Chondrocyte (in vitro differentiated cells): Measurements from ENCODE around the gene DNAH3. TPM values are rescaled to one million over a fixed set of nuclear protein-coding genes. Genes with fewer than 3 reads are reported as not detected.

Source experiments
- DNase-seq: peaks from one replicate; pipeline ENCODE4 v3.0.0; 2021; ENCODE audit warnings: mixed read lengths, low spot score
- H3K27ac Mint-ChIP-seq: one replicate; pipeline ENCODE4 v1.8.0; 2021; ENCODE audit warnings: mild to moderate bottlenecking, moderate library complexity, mixed read lengths; ENCODE audit not compliant: unreplicated experiment
- H3K27me3 Mint-ChIP-seq: 2 replicates; pipeline ENCODE4 v1.8.0; 2021; ENCODE audit warnings: low read depth, mixed read lengths
- H3K36me3 Mint-ChIP-seq: 2 replicates; pipeline ENCODE4 v1.8.0; 2021; ENCODE audit warnings: low read depth, mixed read lengths
- H3K4me1 Mint-ChIP-seq: 2 replicates; pipeline ENCODE4 v1.8.0; 2021; ENCODE audit warnings: low read depth, mild to moderate bottlenecking, mixed read lengths
- H3K4me3 Mint-ChIP-seq: one replicate; pipeline ENCODE4 v1.8.0; 2021; ENCODE audit warnings: mild to moderate bottlenecking, moderate library complexity, mixed read lengths; ENCODE audit not compliant: unreplicated experiment
- H3K9me3 Mint-ChIP-seq: 2 replicates; pipeline ENCODE4 v1.8.0; 2021; ENCODE audit warnings: low read depth, mixed read lengths
- total RNA-seq: library from RNA; stranded (reverse); gene quantifications from 3 replicates; pipeline ENCODE4 v1.2.1, GENCODE V29; 2021
- TF ChIP-seq, protein P1 (sequence below): fragments of 200-600 bp; sonication (generic); IDR thresholded peaks from 2 replicates; pipeline ENCODE4 v1.5.0; 2021; ENCODE audit warnings: antibody characterized with exemption, mild to moderate bottlenecking, moderate library complexity

Gene DNAH3
- total RNA-seq, 1 donor from 2014 or later = not detected

DNA sequence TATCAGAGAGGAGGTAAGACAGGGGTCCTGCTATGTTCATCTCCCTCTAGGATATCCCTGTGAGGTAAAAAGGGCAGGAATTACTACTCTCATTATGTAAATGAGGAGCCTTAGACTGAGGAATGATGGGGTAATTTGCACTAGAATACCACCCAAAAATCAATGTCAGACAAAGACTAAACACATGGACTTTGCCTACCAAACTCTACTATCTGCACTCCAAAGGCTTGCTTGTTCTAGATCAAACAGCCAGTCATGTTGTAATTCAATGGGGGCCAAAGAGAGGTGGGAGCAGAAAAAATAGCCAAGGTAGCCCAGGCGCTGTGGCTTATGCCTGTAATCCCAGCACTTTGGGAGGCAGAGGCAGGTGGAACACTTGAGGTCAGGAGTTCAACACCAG lies 129.3 kb downstream of the DNAH3 start:
- H3K27me3 Mint-ChIP-seq = peaks cover 10% of the 10 kb centered on the region
- H3K4me3 Mint-ChIP-seq = no peak overlapping the region
- TF ChIP-seq, protein P1, sequence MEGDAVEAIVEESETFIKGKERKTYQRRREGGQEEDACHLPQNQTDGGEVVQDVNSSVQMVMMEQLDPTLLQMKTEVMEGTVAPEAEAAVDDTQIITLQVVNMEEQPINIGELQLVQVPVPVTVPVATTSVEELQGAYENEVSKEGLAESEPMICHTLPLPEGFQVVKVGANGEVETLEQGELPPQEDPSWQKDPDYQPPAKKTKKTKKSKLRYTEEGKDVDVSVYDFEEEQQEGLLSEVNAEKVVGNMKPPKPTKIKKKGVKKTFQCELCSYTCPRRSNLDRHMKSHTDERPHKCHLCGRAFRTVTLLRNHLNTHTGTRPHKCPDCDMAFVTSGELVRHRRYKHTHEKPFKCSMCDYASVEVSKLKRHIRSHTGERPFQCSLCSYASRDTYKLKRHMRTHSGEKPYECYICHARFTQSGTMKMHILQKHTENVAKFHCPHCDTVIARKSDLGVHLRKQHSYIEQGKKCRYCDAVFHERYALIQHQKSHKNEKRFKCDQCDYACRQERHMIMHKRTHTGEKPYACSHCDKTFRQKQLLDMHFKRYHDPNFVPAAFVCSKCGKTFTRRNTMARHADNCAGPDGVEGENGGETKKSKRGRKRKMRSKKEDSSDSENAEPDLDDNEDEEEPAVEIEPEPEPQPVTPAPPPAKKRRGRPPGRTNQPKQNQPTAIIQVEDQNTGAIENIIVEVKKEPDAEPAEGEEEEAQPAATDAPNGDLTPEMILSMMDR = no peak
- no peaks in the 10 kb centered on the region for H3K9me3 Mint-ChIP-seq
- H3K27ac Mint-ChIP-seq = no peak overlapping the region
- no peak for DNase-seq
- no peaks in the 10 kb centered on the region for H3K4me1 Mint-ChIP-seq
- H3K36me3 Mint-ChIP-seq = no peaks in the 10 kb centered on the region

DNA sequence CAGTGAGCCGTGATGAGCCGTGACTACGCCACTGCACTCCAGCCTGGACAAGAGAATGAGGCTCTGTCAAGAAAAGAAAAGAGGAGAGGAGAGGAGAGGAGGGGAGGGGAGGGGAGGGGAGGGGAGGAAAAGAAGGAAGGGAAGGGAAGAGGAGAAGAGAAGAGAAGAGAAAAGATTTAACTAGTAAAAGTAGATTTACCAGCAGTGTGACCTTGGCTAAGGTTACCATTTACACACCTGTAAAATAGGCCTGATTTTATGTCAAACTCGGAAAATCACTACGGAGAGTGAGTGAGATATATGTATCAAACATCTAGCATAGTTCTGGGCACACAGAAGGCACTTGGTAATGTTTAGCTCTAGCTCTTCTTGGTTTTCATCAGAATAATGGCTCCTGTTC lies 140.8 kb downstream of the DNAH3 start:
- DNase-seq = no peak
- peaks cover 28% of the 10 kb centered on the region for H3K27me3 Mint-ChIP-seq
- no peaks in the 10 kb centered on the region for H3K36me3 Mint-ChIP-seq
- H3K4me1 Mint-ChIP-seq = no peaks in the 10 kb centered on the region
- no peak overlapping the region for H3K27ac Mint-ChIP-seq
- H3K9me3 Mint-ChIP-seq = peaks cover 10% of the 10 kb centered on the region
- TF ChIP-seq, protein P1 = no peak
- no peak overlapping the region for H3K4me3 Mint-ChIP-seq

DNA sequence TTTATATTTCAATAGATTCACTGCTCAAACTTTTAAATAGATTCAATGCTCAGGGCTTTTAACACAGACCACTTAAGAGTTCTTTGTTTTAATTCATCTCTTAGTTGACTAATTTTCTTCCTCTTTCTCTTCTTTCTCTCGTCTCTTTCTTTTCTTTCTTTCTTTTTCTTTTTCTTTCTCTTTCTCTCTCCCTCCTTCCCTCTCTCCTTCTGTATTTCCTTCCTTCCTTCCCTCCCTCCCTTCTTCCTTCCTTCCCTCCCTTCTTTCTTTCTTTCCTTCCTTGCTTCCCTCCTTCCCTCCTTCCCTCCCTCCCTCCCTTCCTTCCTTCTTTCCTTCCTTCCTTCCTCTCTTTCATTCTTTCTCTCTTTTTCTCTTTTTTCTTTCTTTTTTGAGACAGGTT lies 145.6 kb downstream of the DNAH3 start:
- H3K27me3 Mint-ChIP-seq = peaks cover 29% of the 10 kb centered on the region
- TF ChIP-seq, protein P1 = no peak
- no peak overlapping the region for H3K27ac Mint-ChIP-seq
- H3K4me3 Mint-ChIP-seq = no peak overlapping the region
- H3K36me3 Mint-ChIP-seq = no peaks in the 10 kb centered on the region
- H3K4me1 Mint-ChIP-seq = no peaks in the 10 kb centered on the region
- no peaks in the 10 kb centered on the region for H3K9me3 Mint-ChIP-seq
- no peak for DNase-seq

DNA sequence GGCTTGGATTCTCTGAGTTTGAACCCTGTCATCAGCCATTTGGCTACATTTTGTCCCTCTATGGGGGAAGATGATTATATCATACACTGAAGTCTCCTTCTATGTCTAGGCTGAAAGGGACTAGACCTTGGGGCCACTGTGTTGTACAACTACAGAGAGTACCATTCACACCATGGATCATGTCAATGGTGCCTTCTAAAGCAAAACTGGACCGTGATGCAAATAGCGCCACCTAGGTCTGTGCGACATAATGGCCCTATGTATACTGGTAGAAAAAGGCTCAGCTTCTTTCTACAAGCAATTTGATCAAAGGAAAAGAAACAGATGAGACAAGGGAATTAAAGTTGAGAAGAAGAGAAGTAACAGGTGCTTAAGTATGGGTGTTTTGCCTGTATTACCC lies 149.4 kb downstream of the DNAH3 start:
- TF ChIP-seq, protein P1 = peak; percentile 59
- Mint-ChIP-seq H3K36me3 (no peaks in the 10 kb centered on the region), H3K27me3 (peaks cover 24% of the 10 kb centered on the region), H3K27ac (no peak overlapping the region), H3K9me3 (no peaks in the 10 kb centered on the region), H3K4me1 (no peaks in the 10 kb centered on the region), H3K4me3 (no peak overlapping the region)
- no peak for DNase-seq

DNA sequence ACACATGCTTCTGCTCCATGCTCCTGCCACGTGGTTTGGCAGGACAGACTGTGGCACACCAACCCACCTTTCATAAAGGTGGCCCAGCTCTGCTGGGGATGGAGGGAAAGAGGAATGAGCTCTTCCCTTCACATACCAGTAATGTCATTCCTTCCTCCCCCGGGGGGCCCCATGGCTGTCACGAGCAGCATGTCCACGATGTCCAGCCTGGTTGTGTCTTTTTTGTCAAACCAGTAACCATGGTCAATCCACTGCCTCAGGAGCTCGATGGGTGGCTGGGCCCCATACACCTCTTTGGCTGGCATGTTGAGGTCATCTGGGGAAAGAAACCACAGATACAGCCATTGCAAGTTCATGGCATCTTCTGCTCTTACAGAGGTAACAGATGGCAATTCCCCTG lies 153.5 kb downstream of the DNAH3 start:
- peaks cover 28% of the 10 kb centered on the region for H3K27me3 Mint-ChIP-seq
- TF ChIP-seq, protein P1 = no peak
- no peak for DNase-seq
- no peak overlapping the region for H3K4me3 Mint-ChIP-seq
- H3K36me3 Mint-ChIP-seq = no peaks in the 10 kb centered on the region
- no peaks in the 10 kb centered on the region for H3K9me3 Mint-ChIP-seq
- H3K27ac Mint-ChIP-seq = no peak overlapping the region
- no peaks in the 10 kb centered on the region for H3K4me1 Mint-ChIP-seq
